H1 (cell line): ENCODE data around the gene COPZ2.

Experiments used
- BACH1 ChIP-seq: IDR thresholded peaks from 2 replicates; pipeline ENCODE4 v1.6.1; 2012; ENCODE audit warnings: low read length, improper control_type of control experiment
- CTCF ChIP-seq, 3 experiments: IDR thresholded peaks; 1 replicate in 2 of 3; 2 replicates in 1 of 3; pipeline versions ENCODE4 v1.5.1 to v1.6.1; 2011; ENCODE audit warnings: low read length in 3 of 3, mild to moderate bottlenecking in 3 of 3, inconsistent platforms in 2 of 3, low read depth in 1 of 3, moderate library complexity in 1 of 3; ENCODE audit not compliant: insufficient read depth in 1 of 3; ENCODE audit errors: control extremely low read depth in 1 of 3
- POLR2AphosphoS5 ChIP-seq: IDR thresholded peaks from 2 replicates; pipeline ENCODE4 v1.6.1; 2011; ENCODE audit warnings: low read depth, low read length
- RFX5 ChIP-seq: IDR thresholded peaks from 2 replicates; pipeline ENCODE4 v1.6.1; 2011; ENCODE audit warnings: low read depth, low read length, improper control_type of control experiment, borderline replicate concordance
- SIN3A ChIP-seq, 2 experiments: IDR thresholded peaks in 1 of 2; conservative IDR thresholded peaks in 1 of 2; 2 replicates each; pipeline ENCODE4 v1.6.1; 2011 to 2012; ENCODE audit warnings: low read length in 2 of 2, improper control_type of control experiment in 1 of 2, low read depth in 1 of 2, mild to moderate bottlenecking in 1 of 2

GRCh38 chr17:48004983-48005382, 32.6 kb downstream of the COPZ2 start:
- no peak for TF ChIP-seq CTCF (IDR thresholded peaks at IDR 0.05; ENCODE audit: control extremely low read depth in 1 of 3, insufficient read depth in 1 of 3, low read depth in 1 of 3, low read length in 3 of 3)
- no peak for TF ChIP-seq SIN3A (conservative IDR thresholded peaks at IDR 0.05 in 1 of 2, IDR thresholded peaks at IDR 0.05 in 1 of 2; ENCODE audit: low read depth in 1 of 2, low read length in 2 of 2)
- TF ChIP-seq RFX5 = no peak
- no peak for TF ChIP-seq POLR2AphosphoS5
- no peak for TF ChIP-seq BACH1
